Measurements from ENCODE around the gene CCL17. TPM values are rescaled to one million over a fixed set of nuclear protein-coding genes. Genes with fewer than 3 reads are reported as not detected.
A peak's percentile ranks its signal among the peaks of the same experiment; 100 is the strongest.

Gene CCL17
- total RNA-seq, 1 donor from 2014 or later: not detected

GRCh38 chr16:57367116-57367752 is 37.3 kb upstream of the CCL17 start:
- H3K27me3 Mint-ChIP-seq (ENCODE audit: unreplicated experiment): peaks cover 34% of the 10 kb centered on the region
- H3K36me3 Mint-ChIP-seq (ENCODE audit: unreplicated experiment): no peaks in the 10 kb centered on the region
- peaks cover 2% of the 10 kb centered on the region for H3K4me1 Mint-ChIP-seq (ENCODE audit: unreplicated experiment)
- no peak for DNase-seq (ENCODE audit: extremely low spot score, unreplicated experiment)
- no peaks in the 10 kb centered on the region for H3K9me3 Mint-ChIP-seq (ENCODE audit: unreplicated experiment)
- TF ChIP-seq CTCF (IDR thresholded peaks at IDR 0.05): no peak
- H3K4me3 Mint-ChIP-seq (ENCODE audit: unreplicated experiment): no peak overlapping the region
- no peak overlapping the region for H3K27ac Mint-ChIP-seq (ENCODE audit: unreplicated experiment)

GRCh38 chr16:57371494-57372371 is 32.8 kb upstream of the CCL17 start:
- DNase-seq (ENCODE audit: extremely low spot score, unreplicated experiment): no peak
- H3K27me3 Mint-ChIP-seq (ENCODE audit: unreplicated experiment): peaks cover 21% of the 10 kb centered on the region
- H3K36me3 Mint-ChIP-seq (ENCODE audit: unreplicated experiment): no peaks in the 10 kb centered on the region
- peak overlapping the region; percentile 48 for H3K4me3 Mint-ChIP-seq (ENCODE audit: unreplicated experiment)
- H3K4me1 Mint-ChIP-seq (ENCODE audit: unreplicated experiment): peaks cover 14% of the 10 kb centered on the region
- no peak overlapping the region for H3K27ac Mint-ChIP-seq (ENCODE audit: unreplicated experiment)
- TF ChIP-seq CTCF (IDR thresholded peaks at IDR 0.05): no peak
- no peaks in the 10 kb centered on the region for H3K9me3 Mint-ChIP-seq (ENCODE audit: unreplicated experiment)

GRCh38 chr16:57372372-57373116 is 32.0 kb upstream of the CCL17 start, which contains the start of gene CX3CL1:
CX3CL1 (plus strand) TSS chr16:57372490; CDS start chr16:57372569, 79 bp downstream.
- H3K27ac Mint-ChIP-seq (ENCODE audit: unreplicated experiment): no peak within 1 kb of the TSS
- H3K9me3 Mint-ChIP-seq (ENCODE audit: unreplicated experiment): no peaks in the 10 kb centered on the region
- peak; percentile 32 for TF ChIP-seq CTCF (IDR thresholded peaks at IDR 0.05)
- H3K27me3 Mint-ChIP-seq (ENCODE audit: unreplicated experiment): peaks cover 14% of the 10 kb centered on the region
- H3K4me3 Mint-ChIP-seq (ENCODE audit: unreplicated experiment): peak within 1 kb of the TSS; percentile 48
- DNase-seq (ENCODE audit: extremely low spot score, unreplicated experiment): no peak
- peaks cover 18% of the 10 kb centered on the region for H3K4me1 Mint-ChIP-seq (ENCODE audit: unreplicated experiment)
- no peaks in the 10 kb centered on the region for H3K36me3 Mint-ChIP-seq (ENCODE audit: unreplicated experiment)

GRCh38 chr16:57373117-57373947 is 31.2 kb upstream of the CCL17 start:
- H3K9me3 Mint-ChIP-seq (ENCODE audit: unreplicated experiment): no peaks in the 10 kb centered on the region
- no peaks in the 10 kb centered on the region for H3K36me3 Mint-ChIP-seq (ENCODE audit: unreplicated experiment)
- no peak for TF ChIP-seq CTCF (IDR thresholded peaks at IDR 0.05)
- peaks cover 13% of the 10 kb centered on the region for H3K27me3 Mint-ChIP-seq (ENCODE audit: unreplicated experiment)
- DNase-seq (ENCODE audit: extremely low spot score, unreplicated experiment): no peak
- H3K4me3 Mint-ChIP-seq (ENCODE audit: unreplicated experiment): peak overlapping the region; percentile 45
- H3K4me1 Mint-ChIP-seq (ENCODE audit: unreplicated experiment): peaks cover 25% of the 10 kb centered on the region
- no peak overlapping the region for H3K27ac Mint-ChIP-seq (ENCODE audit: unreplicated experiment)

All from osteocyte (in vitro differentiated cells).